ENCODE results near the gene LMAN2L.

Gene LMAN2L

GRCh38 chr2:96698221-96698861, 41.5 kb downstream of the LMAN2L start:
- H3K9me3 ChIP-seq (ENCODE audit: control insufficient read depth, low read length) = no peaks in the 10 kb centered on the region
- H3K36me3 ChIP-seq (ENCODE audit: control insufficient read depth, insufficient read depth, low read length) = peaks cover 4% of the 10 kb centered on the region
- H3K27me3 ChIP-seq (ENCODE audit: control insufficient read depth, insufficient read depth, low read length) = no peaks in the 10 kb centered on the region
- H3K9ac ChIP-seq (ENCODE audit: low read length) = no peak overlapping the region
- no peak overlapping the region for H3K4me3 ChIP-seq (ENCODE audit: low read length)
- no peaks in the 10 kb centered on the region for H3K4me1 ChIP-seq (ENCODE audit: control insufficient read depth, insufficient read depth, low read length)

DNA sequence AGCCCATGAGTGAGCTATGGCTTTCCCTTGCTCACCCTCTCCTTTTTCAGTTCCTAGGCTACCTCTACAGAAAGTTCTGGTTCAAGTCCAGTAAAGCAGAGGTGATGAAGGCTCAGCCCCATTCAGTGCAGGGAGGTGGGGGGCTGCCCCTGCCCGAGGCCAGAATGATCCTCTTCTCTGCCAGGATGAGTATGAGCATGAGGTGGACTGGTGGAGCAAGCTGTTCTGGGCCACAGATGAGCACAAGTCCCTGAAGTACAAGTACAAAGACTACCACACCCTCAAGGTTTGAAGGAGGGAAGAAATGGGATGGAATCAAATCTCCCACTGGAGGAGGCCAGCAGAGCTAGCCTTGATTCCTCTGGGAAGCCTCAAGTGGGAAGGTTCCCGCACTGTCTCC, 42.4 kb downstream of the LMAN2L start:
- H3K9ac ChIP-seq (ENCODE audit: low read length) = no peak overlapping the region
- no peaks in the 10 kb centered on the region for H3K9me3 ChIP-seq (ENCODE audit: control insufficient read depth, low read length)
- H3K4me1 ChIP-seq (ENCODE audit: control insufficient read depth, insufficient read depth, low read length) = no peaks in the 10 kb centered on the region
- H3K27me3 ChIP-seq (ENCODE audit: control insufficient read depth, insufficient read depth, low read length) = no peaks in the 10 kb centered on the region
- H3K4me3 ChIP-seq (ENCODE audit: low read length) = no peak overlapping the region
- H3K36me3 ChIP-seq (ENCODE audit: control insufficient read depth, insufficient read depth, low read length) = no peaks in the 10 kb centered on the region

- Histone ChIP-seq H3K9me3 (ENCODE audit: control insufficient read depth, low read length) (no peaks in the 10 kb centered on the region), H3K9ac (ENCODE audit: low read length) (no peak overlapping the region), H3K4me1 (ENCODE audit: control insufficient read depth, insufficient read depth, low read length) (no peaks in the 10 kb centered on the region), H3K4me3 (ENCODE audit: low read length) (no peak overlapping the region), H3K36me3 (ENCODE audit: control insufficient read depth, insufficient read depth, low read length) (no peaks in the 10 kb centered on the region), H3K27me3 (ENCODE audit: control insufficient read depth, insufficient read depth, low read length) (no peaks in the 10 kb centered on the region)
These were observed 44.3 kb downstream of the LMAN2L start for GRCh38 chr2:96695602-96696001.

- Histone ChIP-seq H3K27me3 (ENCODE audit: control insufficient read depth, insufficient read depth, low read length) (no peaks in the 10 kb centered on the region), H3K4me3 (ENCODE audit: low read length) (no peak overlapping the region), H3K9me3 (ENCODE audit: control insufficient read depth, low read length) (no peaks in the 10 kb centered on the region)
These were observed 44.9 kb downstream of the LMAN2L start for GRCh38 chr2:96694816-96695455.

DNA sequence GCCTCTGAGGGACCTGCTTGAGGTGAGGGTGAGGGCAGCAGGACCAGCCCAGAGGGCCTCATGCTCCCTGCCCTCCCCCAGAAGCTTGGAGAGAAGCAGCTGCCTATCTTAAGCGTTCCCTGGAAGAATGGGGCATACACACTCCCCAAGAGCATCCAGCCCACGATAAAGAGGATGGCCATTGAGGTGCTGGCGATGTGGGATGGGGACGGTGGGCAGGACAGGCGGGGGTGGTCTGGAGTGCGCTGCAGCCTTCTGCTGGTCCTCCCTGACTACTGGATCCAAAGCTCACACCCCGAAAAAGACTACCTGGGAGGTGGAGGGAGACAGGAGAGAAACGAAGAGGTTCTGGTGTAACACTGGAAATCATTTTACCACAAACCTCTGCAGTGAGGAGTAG, 45.6 kb downstream of the LMAN2L start:
- no peaks in the 10 kb centered on the region for H3K9me3 ChIP-seq (ENCODE audit: control insufficient read depth, low read length)
- H3K36me3 ChIP-seq (ENCODE audit: control insufficient read depth, insufficient read depth, low read length) = no peaks in the 10 kb centered on the region
- no peak overlapping the region for H3K9ac ChIP-seq (ENCODE audit: low read length)
- no peaks in the 10 kb centered on the region for H3K4me1 ChIP-seq (ENCODE audit: control insufficient read depth, insufficient read depth, low read length)
- H3K4me3 ChIP-seq (ENCODE audit: low read length) = no peak overlapping the region
- no peaks in the 10 kb centered on the region for H3K27me3 ChIP-seq (ENCODE audit: control insufficient read depth, insufficient read depth, low read length)

More at GRCh38 chr2:96694816-96695455, 44.9 kb downstream of the LMAN2L start:
- H3K36me3 ChIP-seq (ENCODE audit: control insufficient read depth, insufficient read depth, low read length) = no peaks in the 10 kb centered on the region
- H3K4me1 ChIP-seq (ENCODE audit: control insufficient read depth, insufficient read depth, low read length) = no peaks in the 10 kb centered on the region
- no peak overlapping the region for H3K9ac ChIP-seq (ENCODE audit: low read length)

GRCh38 chr2:96693286-96694200, 46.3 kb downstream of the LMAN2L start:
- no peak overlapping the region for H3K9ac ChIP-seq (ENCODE audit: low read length)
- H3K27me3 ChIP-seq (ENCODE audit: control insufficient read depth, insufficient read depth, low read length) = no peaks in the 10 kb centered on the region
- H3K36me3 ChIP-seq (ENCODE audit: control insufficient read depth, insufficient read depth, low read length) = no peaks in the 10 kb centered on the region
- H3K9me3 ChIP-seq (ENCODE audit: control insufficient read depth, low read length) = no peaks in the 10 kb centered on the region
- H3K4me3 ChIP-seq (ENCODE audit: low read length) = no peak overlapping the region
- H3K4me1 ChIP-seq (ENCODE audit: control insufficient read depth, insufficient read depth, low read length) = no peaks in the 10 kb centered on the region

DNA sequence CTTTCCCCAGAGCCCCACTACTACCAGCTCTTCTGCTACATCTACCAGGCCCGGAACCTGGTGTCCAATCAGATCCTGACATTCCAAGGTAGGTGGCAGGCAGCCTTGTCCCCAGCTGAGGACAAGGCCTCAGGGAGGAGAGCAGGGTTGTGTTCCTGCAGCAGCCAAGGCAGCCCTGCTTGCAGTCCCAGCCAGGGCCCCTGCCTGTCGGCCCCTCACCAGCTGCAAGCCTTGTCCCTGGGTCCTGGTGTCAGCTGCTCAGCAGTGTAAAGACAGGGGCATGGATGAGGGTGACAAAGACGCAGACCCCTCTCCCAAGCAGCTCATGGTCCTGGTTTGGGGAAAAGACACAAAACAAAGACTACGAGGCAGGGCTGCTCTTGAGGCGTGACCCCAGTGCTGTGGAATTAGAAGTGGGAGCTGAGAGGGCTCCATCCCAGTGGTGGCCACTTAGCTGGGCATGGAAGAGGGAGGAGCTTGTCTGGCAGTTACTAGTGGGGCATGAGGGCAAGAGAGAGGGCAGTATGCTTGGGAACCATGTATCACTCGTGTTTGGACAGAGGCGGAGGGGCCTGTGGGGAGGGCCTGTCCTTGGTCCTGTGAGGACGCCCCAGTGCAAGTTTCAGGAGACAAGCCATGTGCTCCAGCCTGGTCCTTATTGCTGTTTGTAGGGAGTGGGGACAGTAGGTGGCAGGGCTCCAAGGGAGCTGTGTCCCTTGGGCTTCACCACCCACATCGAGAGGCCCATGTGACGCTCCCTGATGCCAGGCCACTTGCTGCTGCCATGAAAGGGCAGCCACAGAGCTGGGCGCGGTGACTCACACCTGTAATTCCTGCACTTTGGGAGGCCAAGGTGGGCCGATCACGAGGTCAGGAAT, 47.5 kb downstream of the LMAN2L start:
- H3K27me3 ChIP-seq (ENCODE audit: control insufficient read depth, insufficient read depth, low read length) = no peaks in the 10 kb centered on the region
- H3K9ac ChIP-seq (ENCODE audit: low read length) = no peak overlapping the region
- H3K9me3 ChIP-seq (ENCODE audit: control insufficient read depth, low read length) = no peaks in the 10 kb centered on the region
- no peak overlapping the region for H3K4me3 ChIP-seq (ENCODE audit: low read length)
- no peaks in the 10 kb centered on the region for H3K4me1 ChIP-seq (ENCODE audit: control insufficient read depth, insufficient read depth, low read length)
- no peaks in the 10 kb centered on the region for H3K36me3 ChIP-seq (ENCODE audit: control insufficient read depth, insufficient read depth, low read length)

- H3K9ac ChIP-seq (ENCODE audit: low read length) = no peak overlapping the region
- H3K9me3 ChIP-seq (ENCODE audit: control insufficient read depth, low read length) = no peaks in the 10 kb centered on the region
- H3K36me3 ChIP-seq (ENCODE audit: control insufficient read depth, insufficient read depth, low read length) = no peaks in the 10 kb centered on the region
- H3K27me3 ChIP-seq (ENCODE audit: control insufficient read depth, insufficient read depth, low read length) = no peaks in the 10 kb centered on the region
- H3K4me1 ChIP-seq (ENCODE audit: control insufficient read depth, insufficient read depth, low read length) = no peaks in the 10 kb centered on the region
- H3K4me3 ChIP-seq (ENCODE audit: low read length) = no peak overlapping the region
These were observed 48.7 kb downstream of the LMAN2L start for GRCh38 chr2:96691022-96691612.

DNA sequence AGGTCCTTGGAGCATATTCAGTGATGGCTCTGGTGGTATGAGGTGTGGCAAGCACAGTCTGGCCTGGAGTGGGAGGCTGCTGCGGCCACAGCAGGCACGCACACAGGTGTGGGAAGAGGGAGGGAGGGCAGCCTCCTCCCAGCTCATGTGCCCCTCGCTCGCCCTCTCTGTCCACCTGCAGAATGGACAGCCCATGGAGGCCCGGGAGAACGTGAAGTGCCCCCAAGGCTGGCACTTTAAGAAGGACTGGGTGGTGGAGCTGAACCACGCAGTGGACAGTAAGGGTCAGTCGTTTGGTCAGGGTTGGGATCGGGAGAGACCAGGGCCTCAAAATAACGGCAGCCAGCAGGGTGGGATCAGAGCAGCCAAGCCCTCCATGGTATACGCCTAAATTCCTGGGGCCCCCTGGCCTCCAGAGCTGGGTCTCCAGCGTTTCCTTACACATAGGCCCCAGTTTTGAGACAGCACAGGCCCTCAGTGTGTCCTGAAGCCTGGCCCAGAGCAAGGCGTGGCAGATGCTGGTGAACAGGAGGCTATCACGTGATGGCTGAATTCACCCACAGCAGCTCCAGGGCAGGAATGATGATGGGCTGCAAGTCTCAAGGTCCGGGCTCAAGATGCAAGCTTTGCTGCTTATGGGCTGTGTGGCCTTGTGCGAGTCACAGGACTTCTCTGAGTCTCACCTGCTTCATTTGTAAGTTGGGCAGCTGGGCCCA, 49.4 kb downstream of the LMAN2L start:
- Histone ChIP-seq H3K4me3 (ENCODE audit: low read length) (no peak overlapping the region), H3K27me3 (ENCODE audit: control insufficient read depth, insufficient read depth, low read length) (peaks cover 4% of the 10 kb centered on the region), H3K4me1 (ENCODE audit: control insufficient read depth, insufficient read depth, low read length) (no peaks in the 10 kb centered on the region), H3K9ac (ENCODE audit: low read length) (no peak overlapping the region), H3K36me3 (ENCODE audit: control insufficient read depth, insufficient read depth, low read length) (no peaks in the 10 kb centered on the region), H3K9me3 (ENCODE audit: control insufficient read depth, low read length) (no peaks in the 10 kb centered on the region)

DNA sequence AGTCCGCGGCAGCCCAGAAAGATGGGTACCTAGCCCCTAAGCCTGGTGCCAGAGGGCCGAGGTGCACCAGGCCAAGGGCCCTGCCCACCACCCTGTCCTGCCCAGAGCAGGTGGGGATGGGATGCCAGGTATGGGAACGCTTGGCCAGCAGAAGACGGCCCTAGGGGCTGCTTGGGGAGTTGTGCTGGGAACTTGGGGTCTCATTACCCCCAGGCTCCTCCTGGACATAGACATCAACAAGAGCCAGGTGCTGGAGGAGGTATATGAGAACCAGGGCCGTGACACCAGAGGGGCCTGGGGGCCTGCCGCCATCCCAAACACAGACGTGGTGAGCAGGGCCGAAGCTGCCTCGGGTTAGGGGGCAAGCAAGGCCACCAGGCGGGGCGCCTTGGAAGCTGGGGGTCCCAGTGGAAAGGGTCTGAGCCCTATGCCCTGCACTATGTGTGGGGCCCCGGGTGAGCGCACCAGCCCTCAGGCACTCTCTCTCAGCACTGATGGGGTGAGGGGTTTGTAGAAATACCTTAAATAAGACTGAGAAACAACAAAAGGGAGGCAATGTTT, 50.4 kb downstream of the LMAN2L start:
- Histone ChIP-seq H3K4me3 (ENCODE audit: low read length) (no peak overlapping the region), H3K9me3 (ENCODE audit: control insufficient read depth, low read length) (no peaks in the 10 kb centered on the region), H3K36me3 (ENCODE audit: control insufficient read depth, insufficient read depth, low read length) (no peaks in the 10 kb centered on the region), H3K4me1 (ENCODE audit: control insufficient read depth, insufficient read depth, low read length) (no peaks in the 10 kb centered on the region), H3K9ac (ENCODE audit: low read length) (no peak overlapping the region), H3K27me3 (ENCODE audit: control insufficient read depth, insufficient read depth, low read length) (peaks cover 4% of the 10 kb centered on the region)
